Thyroid gland (tissue), 4 donors: ENCODE measurements around the gene NHSL1.

Experiments used
- POLR2A ChIP-seq, 2 donors: fragments of 450-650 bp; IDR thresholded peaks; one replicate each; pipeline ENCODE4 v1.6.1; 2017; ENCODE audit warnings: antibody characterized with exemption in 2 of 2, mild to moderate bottlenecking in 2 of 2, moderate library complexity in 1 of 2
- TF ChIP-seq, protein P1 (sequence below), 6 experiments: fragments of 200-600 bp in 3 of 6; fragments of 450-650 bp in 3 of 6; sonication (generic) in 3 of 6; IDR thresholded peaks; one replicate each; pipeline ENCODE4 v1.5.1; 2016 to 2019; ENCODE audit warnings: antibody characterized with exemption in 6 of 6, mild to moderate bottlenecking in 2 of 6, inconsistent platforms in 1 of 6, moderate library complexity in 1 of 6

DNA sequence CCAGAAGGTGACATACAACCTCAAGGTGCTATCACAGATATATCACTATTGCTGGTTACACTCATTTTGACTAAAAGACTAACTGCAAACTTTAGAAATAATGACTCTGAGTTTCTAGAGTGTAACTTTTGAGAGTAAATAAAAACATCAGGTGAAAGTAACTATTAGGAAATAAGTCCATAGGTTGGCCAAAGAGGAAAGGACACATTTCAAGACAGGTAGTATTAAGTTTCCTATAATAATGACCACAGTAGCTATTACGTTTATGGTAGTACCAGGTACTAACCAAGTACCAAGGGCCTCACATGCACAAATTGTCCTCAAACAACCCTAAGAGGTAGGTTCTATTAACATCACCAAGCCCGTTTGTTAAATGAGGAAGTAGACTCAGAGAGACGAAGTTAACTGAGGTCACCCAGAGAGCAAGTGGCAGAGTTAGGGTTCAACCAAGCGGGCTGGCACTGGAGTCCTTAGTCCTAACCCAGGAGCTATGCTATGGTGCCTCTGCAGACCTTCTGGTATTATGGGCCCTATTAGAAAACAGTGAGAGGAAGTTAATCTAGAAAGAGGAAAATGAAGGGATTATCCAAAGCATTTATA is 58.4 kb downstream of the NHSL1 start:
- TF ChIP-seq, protein P1, sequence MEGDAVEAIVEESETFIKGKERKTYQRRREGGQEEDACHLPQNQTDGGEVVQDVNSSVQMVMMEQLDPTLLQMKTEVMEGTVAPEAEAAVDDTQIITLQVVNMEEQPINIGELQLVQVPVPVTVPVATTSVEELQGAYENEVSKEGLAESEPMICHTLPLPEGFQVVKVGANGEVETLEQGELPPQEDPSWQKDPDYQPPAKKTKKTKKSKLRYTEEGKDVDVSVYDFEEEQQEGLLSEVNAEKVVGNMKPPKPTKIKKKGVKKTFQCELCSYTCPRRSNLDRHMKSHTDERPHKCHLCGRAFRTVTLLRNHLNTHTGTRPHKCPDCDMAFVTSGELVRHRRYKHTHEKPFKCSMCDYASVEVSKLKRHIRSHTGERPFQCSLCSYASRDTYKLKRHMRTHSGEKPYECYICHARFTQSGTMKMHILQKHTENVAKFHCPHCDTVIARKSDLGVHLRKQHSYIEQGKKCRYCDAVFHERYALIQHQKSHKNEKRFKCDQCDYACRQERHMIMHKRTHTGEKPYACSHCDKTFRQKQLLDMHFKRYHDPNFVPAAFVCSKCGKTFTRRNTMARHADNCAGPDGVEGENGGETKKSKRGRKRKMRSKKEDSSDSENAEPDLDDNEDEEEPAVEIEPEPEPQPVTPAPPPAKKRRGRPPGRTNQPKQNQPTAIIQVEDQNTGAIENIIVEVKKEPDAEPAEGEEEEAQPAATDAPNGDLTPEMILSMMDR (IDR thresholded peaks at IDR 0.05): no peak
- no peak for TF ChIP-seq POLR2A (IDR thresholded peaks at IDR 0.05)
